Glutamatergic neuron (in vitro differentiated cells): ENCODE results near the gene INSC. TPM values are rescaled to one million over a fixed set of nuclear protein-coding genes. Genes with fewer than 3 reads are reported as not detected.

Source experiments
- DNase-seq: peaks from one replicate; pipeline ENCODE4 v3.0.0; 2022
- H3K27ac Mint-ChIP-seq: one replicate; pipeline ENCODE4 v1.8.0; 2020; ENCODE audit warnings: mild to moderate bottlenecking, mixed read lengths, inconsistent platforms; ENCODE audit not compliant: unreplicated experiment
- H3K27me3 Mint-ChIP-seq: one replicate; pipeline ENCODE4 v1.8.0; 2020; ENCODE audit warnings: mild to moderate bottlenecking, moderate library complexity, mixed read lengths, inconsistent platforms; ENCODE audit not compliant: unreplicated experiment
- H3K36me3 Mint-ChIP-seq: one replicate; pipeline ENCODE4 v1.8.0; 2020; ENCODE audit warnings: mild to moderate bottlenecking, mixed read lengths, inconsistent platforms; ENCODE audit not compliant: unreplicated experiment
- H3K4me1 Mint-ChIP-seq: one replicate; pipeline ENCODE4 v1.8.0; 2020; ENCODE audit warnings: mild to moderate bottlenecking, low read depth, mixed read lengths, inconsistent platforms; ENCODE audit not compliant: unreplicated experiment
- H3K4me3 Mint-ChIP-seq: one replicate; pipeline ENCODE4 v1.8.0; 2020; ENCODE audit warnings: mild to moderate bottlenecking, mixed read lengths, inconsistent platforms; ENCODE audit not compliant: unreplicated experiment
- H3K9me3 Mint-ChIP-seq: one replicate; pipeline ENCODE4 v1.8.0; 2020; ENCODE audit warnings: mild to moderate bottlenecking, moderate library complexity, mixed read lengths, inconsistent platforms; ENCODE audit not compliant: unreplicated experiment
- total RNA-seq: library from RNA; stranded (reverse); fragmentation: NEBNext Ultra II Directional; extraction: Animal tissue kit (Norgen Biotek cat#: 25700); gene quantifications from one replicate; pipeline ENCODE4 v1.2.1, GENCODE V29; 2021; ENCODE audit not compliant: unreplicated experiment
- TF ChIP-seq, protein P1 (sequence below): fragments of 200-600 bp; sonication (generic); IDR thresholded peaks from one replicate; pipeline ENCODE4 v1.5.0; 2021; ENCODE audit not compliant: partially characterized antibody, unreplicated experiment

Gene INSC
- total RNA-seq, 1 donor from 2014 or later = not detected

DNA sequence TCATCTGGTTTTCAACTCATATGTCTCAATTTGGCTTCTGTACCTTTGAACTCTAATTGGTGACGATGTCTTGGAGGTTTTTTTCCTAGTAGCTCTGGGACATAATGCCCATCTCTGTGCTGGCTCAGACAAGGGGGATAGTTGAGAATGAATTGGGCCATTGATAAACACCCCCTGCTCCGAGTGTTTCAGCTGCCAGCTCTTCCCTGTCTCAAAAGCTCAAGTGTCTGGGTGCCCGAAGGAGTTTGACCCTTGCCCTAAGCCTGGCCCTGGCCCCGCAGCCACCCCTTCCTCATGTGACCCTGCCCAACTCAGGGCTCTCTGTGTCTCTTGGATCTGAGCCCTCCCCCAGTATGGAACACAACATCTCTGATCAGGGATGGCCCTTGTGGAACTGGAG is 3.0 kb downstream of the INSC start:
- peaks cover 5% of the 10 kb centered on the region for H3K27me3 Mint-ChIP-seq
- H3K9me3 Mint-ChIP-seq = peaks cover 7% of the 10 kb centered on the region
- TF ChIP-seq, protein P1, sequence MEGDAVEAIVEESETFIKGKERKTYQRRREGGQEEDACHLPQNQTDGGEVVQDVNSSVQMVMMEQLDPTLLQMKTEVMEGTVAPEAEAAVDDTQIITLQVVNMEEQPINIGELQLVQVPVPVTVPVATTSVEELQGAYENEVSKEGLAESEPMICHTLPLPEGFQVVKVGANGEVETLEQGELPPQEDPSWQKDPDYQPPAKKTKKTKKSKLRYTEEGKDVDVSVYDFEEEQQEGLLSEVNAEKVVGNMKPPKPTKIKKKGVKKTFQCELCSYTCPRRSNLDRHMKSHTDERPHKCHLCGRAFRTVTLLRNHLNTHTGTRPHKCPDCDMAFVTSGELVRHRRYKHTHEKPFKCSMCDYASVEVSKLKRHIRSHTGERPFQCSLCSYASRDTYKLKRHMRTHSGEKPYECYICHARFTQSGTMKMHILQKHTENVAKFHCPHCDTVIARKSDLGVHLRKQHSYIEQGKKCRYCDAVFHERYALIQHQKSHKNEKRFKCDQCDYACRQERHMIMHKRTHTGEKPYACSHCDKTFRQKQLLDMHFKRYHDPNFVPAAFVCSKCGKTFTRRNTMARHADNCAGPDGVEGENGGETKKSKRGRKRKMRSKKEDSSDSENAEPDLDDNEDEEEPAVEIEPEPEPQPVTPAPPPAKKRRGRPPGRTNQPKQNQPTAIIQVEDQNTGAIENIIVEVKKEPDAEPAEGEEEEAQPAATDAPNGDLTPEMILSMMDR = no peak
- H3K4me1 Mint-ChIP-seq = no peaks in the 10 kb centered on the region
- H3K27ac Mint-ChIP-seq = no peak overlapping the region
- no peaks in the 10 kb centered on the region for H3K36me3 Mint-ChIP-seq
- no peak for DNase-seq
- H3K4me3 Mint-ChIP-seq = no peak overlapping the region

DNA sequence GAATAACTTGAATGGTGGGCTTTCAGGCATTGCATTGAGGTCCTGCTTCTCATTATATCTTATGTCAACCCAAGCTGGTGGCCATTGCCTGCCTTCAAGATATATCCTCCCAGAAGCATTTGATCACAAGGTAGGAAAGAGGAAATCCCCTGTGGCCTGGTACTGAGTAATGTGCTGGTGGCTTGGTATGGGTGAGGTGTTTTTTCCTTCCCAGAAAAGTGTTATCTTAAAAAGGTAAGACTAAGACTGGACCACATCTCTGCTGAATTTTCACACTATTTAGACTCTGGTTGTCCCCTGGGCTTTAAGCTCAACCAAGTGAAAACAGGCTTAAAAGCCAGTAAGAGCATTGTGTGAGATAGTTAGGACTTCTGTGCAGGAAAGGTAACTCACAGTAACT is 3.7 kb downstream of the INSC start:
- DNase-seq = no peak
- H3K4me3 Mint-ChIP-seq = no peak overlapping the region
- H3K27ac Mint-ChIP-seq = no peak overlapping the region
- H3K36me3 Mint-ChIP-seq = no peaks in the 10 kb centered on the region
- peaks cover 5% of the 10 kb centered on the region for H3K27me3 Mint-ChIP-seq
- H3K9me3 Mint-ChIP-seq = peaks cover 4% of the 10 kb centered on the region
- TF ChIP-seq, protein P1 = no peak
- no peaks in the 10 kb centered on the region for H3K4me1 Mint-ChIP-seq

DNA sequence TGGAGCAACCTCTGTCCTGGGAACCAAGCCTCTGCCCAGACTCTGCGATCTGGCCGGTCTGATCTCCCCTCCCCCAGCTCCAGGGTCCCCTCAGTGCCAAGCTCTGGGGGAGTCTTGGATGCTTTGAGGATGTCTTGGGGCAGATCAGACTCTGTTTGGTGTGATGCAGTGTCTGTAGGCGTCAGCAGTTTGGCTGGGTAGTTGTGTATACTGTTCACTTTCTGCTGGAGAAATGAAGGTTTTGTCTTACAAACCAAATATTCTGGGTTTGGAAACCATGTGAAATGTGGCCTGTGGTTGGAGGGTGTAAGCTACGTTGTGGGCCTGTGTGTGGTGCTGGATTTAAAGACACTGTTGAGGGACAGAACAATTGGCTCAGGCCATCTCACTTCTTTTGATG is 4.6 kb downstream of the INSC start:
- H3K27ac Mint-ChIP-seq = no peak overlapping the region
- no peak overlapping the region for H3K4me3 Mint-ChIP-seq
- H3K36me3 Mint-ChIP-seq = no peaks in the 10 kb centered on the region
- H3K4me1 Mint-ChIP-seq = no peaks in the 10 kb centered on the region
- TF ChIP-seq, protein P1 = no peak
- DNase-seq = no peak
- peaks cover 3% of the 10 kb centered on the region for H3K27me3 Mint-ChIP-seq
- H3K9me3 Mint-ChIP-seq = peaks cover 4% of the 10 kb centered on the region

DNA sequence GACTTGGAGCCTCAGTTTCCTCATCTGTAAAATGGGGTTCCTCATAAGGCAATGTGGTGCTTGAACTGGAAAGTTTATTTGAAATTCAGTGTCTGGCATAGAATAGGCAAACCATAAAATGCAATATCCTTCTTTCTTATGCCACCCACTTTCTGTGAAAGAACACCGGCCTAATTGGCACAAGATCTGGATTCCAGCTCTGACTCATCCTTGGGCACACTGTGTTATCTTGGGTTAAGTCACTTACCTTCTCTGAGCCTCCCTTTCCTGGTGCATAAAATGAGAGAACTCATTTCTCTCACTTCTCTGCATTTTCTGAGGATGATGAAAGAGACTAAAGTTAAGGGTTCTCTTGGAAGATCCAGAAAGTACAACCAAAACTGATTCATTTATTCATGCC is 5.1 kb downstream of the INSC start:
- Mint-ChIP-seq H3K4me1 (no peaks in the 10 kb centered on the region), H3K27ac (no peak overlapping the region), H3K9me3 (peaks cover 4% of the 10 kb centered on the region), H3K4me3 (no peak overlapping the region), H3K27me3 (peaks cover 3% of the 10 kb centered on the region), H3K36me3 (no peaks in the 10 kb centered on the region)
- TF ChIP-seq, protein P1 = no peak
- DNase-seq = no peak

DNA sequence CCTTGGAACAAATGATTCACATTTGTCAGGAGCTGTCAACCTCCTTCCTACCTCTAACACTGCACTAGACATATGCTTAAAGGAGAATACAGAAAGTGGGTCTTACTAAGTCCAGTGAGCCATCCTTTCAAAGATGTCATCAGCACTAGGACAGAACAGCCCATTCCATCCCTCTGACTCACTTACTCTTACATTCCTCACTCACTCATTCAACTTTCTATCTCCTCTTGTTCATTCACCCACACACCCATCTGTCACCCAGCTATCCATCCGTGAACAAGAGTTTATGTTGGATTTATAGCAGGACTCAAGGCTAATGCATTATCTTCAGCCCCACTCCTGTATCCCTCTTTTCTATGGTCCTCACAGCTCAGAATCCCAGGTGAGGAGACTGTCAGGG is 9.1 kb downstream of the INSC start:
- Mint-ChIP-seq H3K27ac (no peak overlapping the region), H3K27me3 (peaks cover 1% of the 10 kb centered on the region), H3K36me3 (no peaks in the 10 kb centered on the region), H3K9me3 (no peaks in the 10 kb centered on the region), H3K4me3 (no peak overlapping the region), H3K4me1 (no peaks in the 10 kb centered on the region)
- DNase-seq = no peak
- TF ChIP-seq, protein P1 = no peak
